HepG2 (cell line): ENCODE results near the gene PLLP. TPM values are rescaled to one million over a fixed set of nuclear protein-coding genes. Genes with fewer than 3 reads are reported as not detected.
A peak's percentile ranks its signal among the peaks of the same experiment; 100 is the strongest.

ENCODE experiments used
- CREM ChIP-seq, 2 experiments: sonication (generic) in 1 of 2; formaldehyde crosslinking in 1 of 2; IDR thresholded peaks; 2 replicates each; pipeline versions ENCODE4 v1.4.0 to v1.6.1; 2016 to 2020; ENCODE audit warnings: antibody characterized with exemption in 1 of 2, mild to moderate bottlenecking in 1 of 2, missing genetic modification reagents in 1 of 2
- HNRNPL ChIP-seq: fragments of 200-400 bp; formaldehyde crosslinking; IDR thresholded peaks from 2 replicates; pipeline ENCODE4 v1.6.1; 2017; ENCODE audit warnings: mild to moderate bottlenecking, low read depth, low read length
- KMT2B ChIP-seq: IDR thresholded peaks from 2 replicates; pipeline ENCODE4 v1.6.1; 2016; ENCODE audit warnings: missing genetic modification reagents, missing compliant biosample characterization
- MEF2D ChIP-seq: sonication (generic); formaldehyde crosslinking; IDR thresholded peaks from 2 replicates; pipeline ENCODE4 v1.5.1; 2020; ENCODE audit warnings: mild to moderate bottlenecking, missing genetic modification reagents
- NFE2L1 ChIP-seq: sonication (generic); formaldehyde crosslinking; IDR thresholded peaks from 2 replicates; pipeline ENCODE4 v1.4.0; 2020; ENCODE audit warnings: missing genetic modification reagents, mild to moderate bottlenecking, borderline replicate concordance
- NR2C2 ChIP-seq: sonication (generic); formaldehyde crosslinking; IDR thresholded peaks from 2 replicates; pipeline ENCODE4 v1.4.0; 2020; ENCODE audit warnings: missing genetic modification reagents, mild to moderate bottlenecking, moderate library complexity, borderline replicate concordance
- SETDB1 ChIP-seq: sonication (generic); formaldehyde crosslinking; IDR thresholded peaks from 2 replicates; pipeline ENCODE4 v1.5.1; 2020; ENCODE audit warnings: missing genetic modification reagents, mild to moderate bottlenecking, borderline replicate concordance
- STAG1 ChIP-seq: sonication (generic); formaldehyde crosslinking; IDR thresholded peaks from 2 replicates; pipeline ENCODE4 v1.4.0; 2020; ENCODE audit warnings: missing genetic modification reagents
- TCF7 ChIP-seq: sonication (generic); IDR thresholded peaks from 2 replicates; pipeline ENCODE4 v1.6.1; 2016; ENCODE audit warnings: antibody characterized with exemption, low read depth
- ZBTB42 ChIP-seq: sonication (generic); formaldehyde crosslinking; IDR thresholded peaks from 2 replicates; pipeline ENCODE4 v1.5.0; 2020; ENCODE audit warnings: mild to moderate bottlenecking, missing genetic modification reagents
- ZFP1 ChIP-seq: IDR thresholded peaks from 2 replicates; pipeline ENCODE4 v1.6.1; 2016
- ZNF205 ChIP-seq: IDR thresholded peaks from 2 replicates; pipeline ENCODE4 v1.6.1; 2018; ENCODE audit warnings: missing biosample characterization, missing genetic modification reagents
- ZNF253 ChIP-seq: sonication (generic); formaldehyde crosslinking; IDR thresholded peaks from 2 replicates; pipeline ENCODE4 v1.8.0; 2022; ENCODE audit warnings: mild to moderate bottlenecking, missing genetic modification reagents, borderline replicate concordance
- ZNF335 ChIP-seq: sonication (generic); formaldehyde crosslinking; IDR thresholded peaks from 2 replicates; pipeline ENCODE4 v1.4.0; 2020; ENCODE audit warnings: missing genetic modification reagents
- ZNF780A ChIP-seq: sonication (generic); formaldehyde crosslinking; IDR thresholded peaks from 2 replicates; pipeline ENCODE4 v1.8.0; 2022; ENCODE audit warnings: mild to moderate bottlenecking, missing genetic modification reagents, moderate library complexity
- ZSCAN25 ChIP-seq: sonication (generic); formaldehyde crosslinking; IDR thresholded peaks from 2 replicates; pipeline ENCODE4 v1.8.0; 2022; ENCODE audit warnings: mild to moderate bottlenecking, missing genetic modification reagents
- polyA plus RNA-seq, 8 experiments: library from polyadenylated mRNA; depleted of rRNA in 3 of 8; stranded (reverse) in 7 of 8; unstranded in 1 of 8; fragments of >200 nt; fragmentation: Illumina TruSeq in 4 of 8; extraction: Trizol in 4 of 8; gene quantifications; 2 replicates each; pipeline versions ENCODE4 v1.2.1 to v1.2.3, GENCODE V29; 2011 to 2016; ENCODE audit warnings: low read depth in 4 of 8, missing spikeins in 1 of 8, mixed read lengths in 1 of 8; ENCODE audit not compliant: insufficient read depth in 1 of 8
- total RNA-seq, 5 experiments: library from RNA; depleted of rRNA; stranded (reverse); fragments of >200 nt; fragmentation: Illumina TruSeq; extraction: Trizol; gene quantifications; 2 replicates each; pipeline ENCODE4 v1.2.3, GENCODE V29; 2016; ENCODE audit warnings: low read depth in 1 of 5
- TF ChIP-seq, protein P1 (sequence below): sonication (generic); formaldehyde crosslinking; IDR thresholded peaks from 2 replicates; pipeline ENCODE4 v1.5.1; 2020; ENCODE audit warnings: missing genetic modification reagents, mild to moderate bottlenecking, borderline replicate concordance
- TF ChIP-seq, protein P2 (sequence below): IDR thresholded peaks from 2 replicates; pipeline ENCODE4 v1.6.1; 2016; ENCODE audit warnings: low read depth, control low read depth
- TF ChIP-seq, protein P3 (sequence below): sonication (generic); formaldehyde crosslinking; IDR thresholded peaks from 2 replicates; pipeline ENCODE4 v1.8.0; 2022; ENCODE audit warnings: low read depth, missing genetic modification reagents
- TF ChIP-seq, protein P4 (sequence below): sonication (generic); formaldehyde crosslinking; IDR thresholded peaks from 2 replicates; pipeline ENCODE4 v1.8.1; 2023; ENCODE audit warnings: mild to moderate bottlenecking, inconsistent platforms, moderate library complexity, missing genetic modification reagents, borderline replicate concordance
- TF ChIP-seq, protein P5 (sequence below): sonication (generic); formaldehyde crosslinking; IDR thresholded peaks from 2 replicates; pipeline ENCODE4 v1.5.0; 2020; ENCODE audit warnings: mild to moderate bottlenecking, missing genetic modification reagents

PLLP gene
- total and polyA plus RNA-seq, 2 of the 13 experiments (the other 11 are each of a cell fraction or from before 2014, with no cell fraction given): 60.6 to 127 TPM

DNA sequence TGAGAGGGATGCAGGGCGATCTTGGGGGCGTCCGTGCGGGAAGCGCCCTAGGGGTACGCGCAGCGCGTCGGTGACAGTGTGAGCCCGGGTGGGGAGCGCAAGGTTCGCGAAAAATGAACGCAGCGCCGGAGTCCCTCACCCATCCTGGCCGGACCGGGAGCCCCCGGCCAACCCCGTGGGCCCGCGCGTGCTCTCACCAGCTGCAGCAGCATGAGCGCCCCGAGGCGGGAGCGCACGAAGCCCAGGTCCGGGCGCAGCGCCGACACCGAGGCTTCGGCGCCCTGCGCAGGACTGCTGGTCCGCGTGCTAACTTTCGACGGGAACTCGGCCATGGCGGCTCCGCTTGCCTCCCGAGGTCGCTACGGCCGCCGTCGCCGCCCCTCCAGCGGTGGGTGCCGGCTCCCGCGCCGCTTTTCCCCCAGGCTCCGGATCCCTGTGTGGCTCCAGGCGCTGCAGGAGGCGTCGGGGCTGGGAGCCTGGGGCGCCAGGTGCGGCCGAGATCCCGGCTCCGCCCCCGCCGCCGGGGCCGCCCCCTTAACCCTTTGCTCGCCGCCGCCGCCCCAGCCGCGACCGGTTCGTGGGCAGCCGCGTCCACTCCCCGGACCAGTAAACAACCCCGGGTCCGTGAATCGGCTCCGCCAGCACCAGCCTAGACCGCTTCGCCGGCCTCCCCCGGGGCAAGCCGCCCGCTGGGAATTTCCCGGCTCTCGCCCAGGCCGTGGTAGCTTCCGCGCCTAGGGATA is at the start of gene PLLP (continued):
- TF ChIP-seq, protein P1, sequence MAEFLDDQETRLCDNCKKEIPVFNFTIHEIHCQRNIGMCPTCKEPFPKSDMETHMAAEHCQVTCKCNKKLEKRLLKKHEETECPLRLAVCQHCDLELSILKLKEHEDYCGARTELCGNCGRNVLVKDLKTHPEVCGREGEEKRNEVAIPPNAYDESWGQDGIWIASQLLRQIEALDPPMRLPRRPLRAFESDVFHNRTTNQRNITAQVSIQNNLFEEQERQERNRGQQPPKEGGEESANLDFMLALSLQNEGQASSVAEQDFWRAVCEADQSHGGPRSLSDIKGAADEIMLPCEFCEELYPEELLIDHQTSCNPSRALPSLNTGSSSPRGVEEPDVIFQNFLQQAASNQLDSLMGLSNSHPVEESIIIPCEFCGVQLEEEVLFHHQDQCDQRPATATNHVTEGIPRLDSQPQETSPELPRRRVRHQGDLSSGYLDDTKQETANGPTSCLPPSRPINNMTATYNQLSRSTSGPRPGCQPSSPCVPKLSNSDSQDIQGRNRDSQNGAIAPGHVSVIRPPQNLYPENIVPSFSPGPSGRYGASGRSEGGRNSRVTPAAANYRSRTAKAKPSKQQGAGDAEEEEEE (CRISPR knock-in tag): no peak
- TF ChIP-seq ZSCAN25 (peak; percentile 88), HNRNPL (no peak), CREM (IDR thresholded peaks at IDR 0.05) (no peak), CREM (CRISPR knock-in tag; IDR thresholded peaks at IDR 0.05) (0 out of 2 replicates have a peak, but pooled peaks have one; percentile 18), ZFP1 (CRISPR knock-in tag) (no peak), MEF2D (no peak), ZNF335 (no peak), ZBTB42 (CRISPR knock-in tag) (peak; percentile 98), TCF7 (no peak), ZNF780A (CRISPR knock-in tag) (peak; percentile 59; the same call in 1 of the 2 replicates), STAG1 (CRISPR knock-in tag) (no peak; the same call in 1 of the 2 replicates), SETDB1 (CRISPR knock-in tag) (no peak), ZNF205 (CRISPR knock-in tag) (peak; percentile 77), NFE2L1 (peak; percentile 81), KMT2B (CRISPR knock-in tag) (peak; percentile 70), ZNF253 (CRISPR knock-in tag) (peak; percentile 88), NR2C2 (no peak)
- TF ChIP-seq, protein P2, sequence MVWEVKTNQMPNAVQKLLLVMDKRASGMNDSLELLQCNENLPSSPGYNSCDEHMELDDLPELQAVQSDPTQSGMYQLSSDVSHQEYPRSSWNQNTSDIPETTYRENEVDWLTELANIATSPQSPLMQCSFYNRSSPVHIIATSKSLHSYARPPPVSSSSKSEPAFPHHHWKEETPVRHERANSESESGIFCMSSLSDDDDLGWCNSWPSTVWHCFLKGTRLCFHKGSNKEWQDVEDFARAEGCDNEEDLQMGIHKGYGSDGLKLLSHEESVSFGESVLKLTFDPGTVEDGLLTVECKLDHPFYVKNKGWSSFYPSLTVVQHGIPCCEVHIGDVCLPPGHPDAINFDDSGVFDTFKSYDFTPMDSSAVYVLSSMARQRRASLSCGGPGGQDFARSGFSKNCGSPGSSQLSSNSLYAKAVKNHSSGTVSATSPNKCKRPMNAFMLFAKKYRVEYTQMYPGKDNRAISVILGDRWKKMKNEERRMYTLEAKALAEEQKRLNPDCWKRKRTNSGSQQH (CRISPR knock-in tag): 0 out of 2 replicates have a peak, but pooled peaks have one; percentile 25
- TF ChIP-seq, protein P3, sequence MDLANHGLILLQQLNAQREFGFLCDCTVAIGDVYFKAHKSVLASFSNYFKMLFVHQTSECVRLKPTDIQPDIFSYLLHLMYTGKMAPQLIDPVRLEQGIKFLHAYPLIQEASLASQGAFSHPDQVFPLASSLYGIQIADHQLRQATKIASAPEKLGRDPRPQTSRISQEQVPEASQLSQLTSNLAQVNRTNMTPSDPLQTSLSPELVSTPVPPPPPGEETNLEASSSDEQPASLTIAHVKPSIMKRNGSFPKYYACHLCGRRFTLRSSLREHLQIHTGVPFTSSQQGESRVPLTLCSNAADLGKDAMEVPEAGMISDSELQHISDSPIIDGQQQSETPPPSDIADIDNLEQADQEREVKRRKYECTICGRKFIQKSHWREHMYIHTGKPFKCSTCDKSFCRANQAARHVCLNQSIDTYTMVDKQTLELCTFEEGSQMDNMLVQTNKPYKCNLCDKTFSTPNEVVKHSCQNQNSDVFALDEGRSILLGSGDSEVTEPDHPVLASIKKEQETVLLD (CRISPR knock-in tag): peak; percentile 70
- TF ChIP-seq, protein P4, sequence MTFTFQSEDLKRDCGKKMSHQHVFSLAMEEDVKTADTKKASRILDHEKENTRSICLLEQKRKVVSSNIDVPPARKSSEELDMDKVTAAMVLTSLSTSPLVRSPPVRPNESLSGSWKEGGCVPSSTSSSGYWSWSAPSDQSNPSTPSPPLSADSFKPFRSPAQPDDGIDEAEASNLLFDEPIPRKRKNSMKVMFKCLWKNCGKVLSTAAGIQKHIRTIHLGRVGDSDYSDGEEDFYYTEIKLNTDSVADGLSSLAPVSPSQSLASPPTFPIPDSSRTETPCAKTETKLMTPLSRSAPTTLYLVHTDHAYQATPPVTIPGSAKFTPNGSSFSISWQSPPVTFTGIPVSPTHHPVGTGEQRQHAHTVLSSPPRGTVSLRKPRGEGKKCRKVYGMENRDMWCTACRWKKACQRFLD (CRISPR knock-in tag): peak; percentile 99
- TF ChIP-seq, protein P5, sequence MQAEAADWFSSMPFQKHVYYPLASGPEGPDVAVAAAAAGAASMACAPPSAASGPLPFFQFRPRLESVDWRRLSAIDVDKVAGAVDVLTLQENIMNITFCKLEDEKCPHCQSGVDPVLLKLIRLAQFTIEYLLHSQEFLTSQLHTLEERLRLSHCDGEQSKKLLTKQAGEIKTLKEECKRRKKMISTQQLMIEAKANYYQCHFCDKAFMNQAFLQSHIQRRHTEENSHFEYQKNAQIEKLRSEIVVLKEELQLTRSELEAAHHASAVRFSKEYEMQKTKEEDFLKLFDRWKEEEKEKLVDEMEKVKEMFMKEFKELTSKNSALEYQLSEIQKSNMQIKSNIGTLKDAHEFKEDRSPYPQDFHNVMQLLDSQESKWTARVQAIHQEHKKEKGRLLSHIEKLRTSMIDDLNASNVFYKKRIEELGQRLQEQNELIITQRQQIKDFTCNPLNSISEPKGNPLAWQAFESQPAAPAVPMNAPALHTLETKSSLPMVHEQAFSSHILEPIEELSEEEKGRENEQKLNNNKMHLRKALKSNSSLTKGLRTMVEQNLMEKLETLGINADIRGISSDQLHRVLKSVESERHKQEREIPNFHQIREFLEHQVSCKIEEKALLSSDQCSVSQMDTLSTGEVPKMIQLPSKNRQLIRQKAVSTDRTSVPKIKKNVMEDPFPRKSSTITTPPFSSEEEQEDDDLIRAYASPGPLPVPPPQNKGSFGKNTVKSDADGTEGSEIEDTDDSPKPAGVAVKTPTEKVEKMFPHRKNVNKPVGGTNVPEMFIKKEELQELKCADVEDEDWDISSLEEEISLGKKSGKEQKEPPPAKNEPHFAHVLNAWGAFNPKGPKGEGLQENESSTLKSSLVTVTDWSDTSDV (CRISPR knock-in tag): peak; percentile 97
